Astrocyte of the cerebellum (primary cell): Measurements from ENCODE around the gene HOXB8.

Experiments used
- DNase-seq: peaks from one replicate; pipeline ENCODE4 v3.0.0-alpha.2; 2011; ENCODE audit warnings: low read depth
- H3K4me3 ChIP-seq: 2 replicates; pipeline ENCODE4 v1.5.1; 2011; ENCODE audit warnings: mild to moderate bottlenecking, low read depth, low read length, moderate library complexity
- in situ Hi-C: cut with HindIII; loops from 2 replicates; pipeline ENCODE4 v1.10.0; 2017; ENCODE audit warnings: low sequenced_read_pairs
- TF ChIP-seq, protein P1 (sequence below): IDR thresholded peaks from 2 replicates; pipeline ENCODE4 v1.5.1; 2012; ENCODE audit warnings: low read length, low read depth, moderate library complexity, mild to moderate bottlenecking; ENCODE audit errors: missing control alignments

HOXB8 gene

DNA sequence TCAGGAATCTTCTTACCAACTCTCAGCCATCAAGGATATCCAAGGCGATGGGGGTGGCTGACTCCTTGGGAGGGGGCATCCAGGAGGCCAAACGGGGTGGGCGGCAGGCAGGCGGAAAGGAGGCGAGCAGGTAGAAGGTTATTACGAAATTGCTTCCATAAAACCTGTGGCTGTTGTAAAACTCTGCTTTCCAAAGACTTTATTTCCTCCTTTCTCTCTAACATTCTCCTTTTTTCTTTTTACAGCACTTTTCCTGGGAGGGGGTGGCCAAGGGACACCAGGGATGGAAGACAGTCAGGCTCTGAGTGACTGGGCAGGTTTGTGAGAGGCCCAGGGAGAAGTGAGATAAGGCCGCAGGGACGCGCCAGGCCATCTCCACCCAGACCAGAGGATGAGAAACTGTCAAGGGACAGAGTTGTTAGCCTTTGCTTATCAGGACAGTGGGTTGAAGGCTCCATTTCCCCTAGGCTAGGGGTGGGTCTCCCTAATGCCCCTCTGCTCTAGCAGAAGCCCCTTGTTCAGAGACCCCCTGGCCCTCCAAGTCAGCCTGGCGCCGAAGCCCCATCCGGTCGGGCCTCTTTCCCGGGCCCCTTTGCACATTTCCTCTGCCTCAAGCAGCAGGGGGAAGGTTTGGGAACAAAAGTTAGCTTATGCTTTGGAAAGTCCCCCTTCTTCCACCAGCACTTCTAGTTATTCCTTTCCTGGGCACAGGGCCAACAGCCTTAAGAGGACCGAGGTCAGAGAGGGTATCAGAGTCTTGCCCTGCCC is 16.0 kb upstream of the HOXB8 start:
- in situ Hi-C loops: no loop called here
- H3K4me3 ChIP-seq: no peak overlapping the region
- TF ChIP-seq, protein P1, sequence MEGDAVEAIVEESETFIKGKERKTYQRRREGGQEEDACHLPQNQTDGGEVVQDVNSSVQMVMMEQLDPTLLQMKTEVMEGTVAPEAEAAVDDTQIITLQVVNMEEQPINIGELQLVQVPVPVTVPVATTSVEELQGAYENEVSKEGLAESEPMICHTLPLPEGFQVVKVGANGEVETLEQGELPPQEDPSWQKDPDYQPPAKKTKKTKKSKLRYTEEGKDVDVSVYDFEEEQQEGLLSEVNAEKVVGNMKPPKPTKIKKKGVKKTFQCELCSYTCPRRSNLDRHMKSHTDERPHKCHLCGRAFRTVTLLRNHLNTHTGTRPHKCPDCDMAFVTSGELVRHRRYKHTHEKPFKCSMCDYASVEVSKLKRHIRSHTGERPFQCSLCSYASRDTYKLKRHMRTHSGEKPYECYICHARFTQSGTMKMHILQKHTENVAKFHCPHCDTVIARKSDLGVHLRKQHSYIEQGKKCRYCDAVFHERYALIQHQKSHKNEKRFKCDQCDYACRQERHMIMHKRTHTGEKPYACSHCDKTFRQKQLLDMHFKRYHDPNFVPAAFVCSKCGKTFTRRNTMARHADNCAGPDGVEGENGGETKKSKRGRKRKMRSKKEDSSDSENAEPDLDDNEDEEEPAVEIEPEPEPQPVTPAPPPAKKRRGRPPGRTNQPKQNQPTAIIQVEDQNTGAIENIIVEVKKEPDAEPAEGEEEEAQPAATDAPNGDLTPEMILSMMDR: no peak
- no peak for DNase-seq

DNA sequence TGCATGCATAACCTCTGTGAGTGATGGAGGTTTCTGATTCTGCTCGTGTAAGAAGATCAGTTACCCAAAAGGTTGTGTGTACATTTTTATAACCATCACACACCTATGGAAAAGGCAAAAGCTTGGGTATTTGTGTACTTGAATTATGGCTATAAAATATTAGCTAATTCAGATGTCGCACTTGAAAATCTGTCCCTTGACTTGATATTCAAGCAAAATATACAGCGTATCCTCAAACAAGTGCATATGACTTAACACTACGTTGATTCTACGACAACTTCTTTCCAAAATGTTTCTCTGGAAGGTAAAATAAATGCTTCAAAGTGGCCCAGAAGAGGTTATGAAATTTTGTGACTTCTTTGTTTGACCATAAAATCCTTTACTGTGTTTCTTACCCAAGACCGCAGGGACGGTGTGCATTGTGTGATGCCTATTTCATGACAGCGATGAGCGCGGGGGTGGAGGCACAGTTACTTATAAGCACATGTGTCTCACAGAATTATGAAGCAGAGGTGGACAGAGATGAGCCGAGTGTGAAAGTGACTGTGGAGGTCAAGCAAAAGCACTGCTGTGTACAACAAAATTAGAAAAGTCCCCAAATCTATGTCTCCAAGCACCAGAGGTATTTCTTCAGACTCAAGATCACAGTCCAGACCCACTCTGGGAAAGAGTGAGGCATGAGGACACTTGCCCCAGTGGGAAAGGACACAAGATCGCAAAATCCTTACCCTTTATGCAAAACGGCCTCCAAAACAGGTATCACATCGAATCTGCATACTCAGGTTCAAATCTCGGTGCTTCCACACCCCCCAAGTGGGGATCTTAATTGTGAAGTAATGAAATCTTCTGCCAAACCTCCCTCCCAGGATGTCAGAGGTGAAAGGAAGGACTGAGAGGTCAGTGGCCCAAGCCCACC is 15.2 kb upstream of the HOXB8 start:
- DNase-seq: no peak
- in situ Hi-C loops: no loop called here
- H3K4me3 ChIP-seq: no peak overlapping the region
- TF ChIP-seq, protein P1: no peak

- DNase-seq: no peak
- in situ Hi-C loops: no loop called here
- TF ChIP-seq, protein P1: no peak
- H3K4me3 ChIP-seq: no peak overlapping the region
These were observed 14.3 kb upstream of the HOXB8 start for GRCh38 chr17:48629411-48629759.

DNA sequence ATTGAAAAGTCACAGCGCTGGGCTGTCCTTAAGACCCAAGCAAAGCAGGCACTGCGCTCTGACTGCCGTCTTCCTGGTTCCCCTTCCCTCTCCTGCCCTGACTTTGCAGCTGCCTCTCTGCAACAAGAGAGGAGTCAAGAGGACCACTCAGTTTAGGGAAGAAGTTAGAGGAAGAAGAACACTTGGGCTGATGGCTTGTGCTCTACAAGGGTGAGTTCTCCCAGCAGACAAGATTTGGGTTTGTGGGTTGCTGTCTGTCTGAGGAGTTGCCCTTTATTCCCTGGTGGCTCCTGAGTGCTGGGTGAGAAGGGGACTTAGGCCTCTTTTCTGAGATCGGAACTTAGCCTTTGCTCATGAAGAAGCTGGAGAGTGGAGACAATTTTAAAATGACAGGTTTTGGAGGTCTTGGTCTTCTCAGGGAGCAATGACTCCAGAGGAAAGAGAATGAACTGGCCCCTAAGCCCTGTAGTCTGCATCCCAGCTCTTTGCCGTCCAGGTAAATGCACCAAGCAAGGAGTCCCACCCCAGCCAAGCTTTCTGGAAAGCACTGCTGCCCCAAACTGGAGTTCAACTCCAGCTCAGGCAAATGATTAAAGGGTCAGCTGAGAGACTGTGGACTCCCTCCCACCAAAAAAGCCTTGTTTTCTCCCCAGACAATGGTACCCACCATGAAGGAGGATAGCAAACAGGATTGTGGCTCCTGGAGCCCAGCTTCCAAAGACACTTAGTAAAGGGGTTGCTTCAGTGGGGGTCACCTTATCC is 13.7 kb upstream of the HOXB8 start:
- DNase-seq: no peak
- no peak overlapping the region for H3K4me3 ChIP-seq
- in situ Hi-C loops: no loop called here
- TF ChIP-seq, protein P1: no peak

GRCh38 chr17:48627623-48628521 is 12.8 kb upstream of the HOXB8 start:
- in situ Hi-C loops: no loop called here
- TF ChIP-seq, protein P1: no peak
- DNase-seq: no peak
- H3K4me3 ChIP-seq: no peak overlapping the region
